ENCODE measurements around the gene TMEM79. TPM values are rescaled to one million over a fixed set of nuclear protein-coding genes. Genes with fewer than 3 reads are reported as not detected.

TMEM79 gene
- total RNA-seq, 4 donors from 2014 or later, result 96.9 to 111 (median 101) TPM

GRCh38 chr1:156246781-156247459, 37.2 kb upstream of the TMEM79 start:
- no peak for TF ChIP-seq POLR2A (IDR thresholded peaks at IDR 0.05)
- TF ChIP-seq CTCF (IDR thresholded peaks at IDR 0.05), result no peak
- intact Hi-C loops (cut with DNase I; ENCODE audit: low total_unique reads), result no loop called here
- no peak for DNase-seq (ENCODE audit: low spot score in 2 of 2)
- 28% methylated on average over 15 to 16 of the region's 16 CpGs for WGBS, 2 donors
- H3K4me3 ChIP-seq (ENCODE audit: low read depth, poor library complexity, severe bottlenecking), result no peak overlapping the region

- WGBS, 2 donors, result 36 to 39% methylated on average over 9 to 14 of the region's 16 CpGs
- no peak for DNase-seq (ENCODE audit: low spot score in 2 of 2)
These were observed 36.4 kb upstream of the TMEM79 start, which contains the start of gene PAQR6 for GRCh38 chr1:156247460-156248322. TSS of gene PAQR6 (minus strand) at chr1:156248056. CDS start at chr1:156246731, 1,325 bp downstream.

GRCh38 chr1:156248323-156248683, 35.8 kb upstream of the TMEM79 start:
- WGBS, 2 donors, result 65 to 76% methylated on average over 4 of the region's 4 CpGs
- H3K4me3 ChIP-seq (ENCODE audit: low read depth, poor library complexity, severe bottlenecking), result no peak overlapping the region
- no peak for TF ChIP-seq POLR2A (IDR thresholded peaks at IDR 0.05)
- no peak for TF ChIP-seq CTCF (IDR thresholded peaks at IDR 0.05)
- intact Hi-C loops (cut with DNase I; ENCODE audit: low total_unique reads), result no loop called here
- no peak for DNase-seq (ENCODE audit: low spot score in 2 of 2)

More at GRCh38 chr1:156247460-156248322, 36.4 kb upstream of the TMEM79 start, which contains the start of gene PAQR6:
- no peak within 1 kb of the TSS for H3K4me3 ChIP-seq (ENCODE audit: low read depth, poor library complexity, severe bottlenecking)
- intact Hi-C loops (cut with DNase I; ENCODE audit: low total_unique reads), result no loop called here
- no peak for TF ChIP-seq POLR2A (IDR thresholded peaks at IDR 0.05)
- TF ChIP-seq CTCF (IDR thresholded peaks at IDR 0.05), result no peak

GRCh38 chr1:156249593-156249992, 34.5 kb upstream of the TMEM79 start:
- intact Hi-C loops (cut with DNase I; ENCODE audit: low total_unique reads), result no loop called here
- WGBS, 2 donors, result 37 to 58% methylated on average over 4 to 5 of the region's 5 CpGs
- no peak for TF ChIP-seq CTCF (IDR thresholded peaks at IDR 0.05)
- no peak for TF ChIP-seq POLR2A (IDR thresholded peaks at IDR 0.05)
- DNase-seq (ENCODE audit: low spot score in 2 of 2), result no peak
- H3K4me3 ChIP-seq (ENCODE audit: low read depth, poor library complexity, severe bottlenecking), result no peak overlapping the region

GRCh38 chr1:156251527-156251926, 32.6 kb upstream of the TMEM79 start:
- WGBS, 2 donors, result 33 to 38% methylated on average over 3 of the region's 3 CpGs
- no peak for DNase-seq (ENCODE audit: low spot score in 2 of 2)
- no peak overlapping the region for H3K4me3 ChIP-seq (ENCODE audit: low read depth, poor library complexity, severe bottlenecking)
- intact Hi-C loops (cut with DNase I; ENCODE audit: low total_unique reads), result no loop called here
- no peak for TF ChIP-seq CTCF (IDR thresholded peaks at IDR 0.05)
- TF ChIP-seq POLR2A (IDR thresholded peaks at IDR 0.05), result no peak
